Parathyroid adenoma (tissue), 2 donors: ENCODE results near the gene ARHGAP18.

Source experiments
- H2AFZ ChIP-seq: fragments of 300-600 bp; sonication (generic); one replicate; pipeline ENCODE4 v1.7.0; 2017; ENCODE audit warnings: antibody characterized with exemption, mild to moderate bottlenecking
- H3K27ac ChIP-seq: fragments of 300-600 bp; sonication (generic); one replicate; pipeline ENCODE4 v1.7.0; 2017
- H3K27me3 ChIP-seq: fragments of 300-600 bp; sonication (generic); one replicate; pipeline ENCODE4 v1.7.0; 2017; ENCODE audit warnings: low read length; ENCODE audit not compliant: control insufficient read depth, insufficient read depth
- H3K36me3 ChIP-seq: fragments of 300-600 bp; sonication (generic); one replicate; pipeline ENCODE4 v1.7.0; 2017; ENCODE audit warnings: low read length; ENCODE audit not compliant: control insufficient read depth, insufficient read depth
- H3K4me1 ChIP-seq: fragments of 300-600 bp; sonication (generic); one replicate; pipeline ENCODE4 v1.7.0; 2017; ENCODE audit warnings: control low read depth
- H3K4me2 ChIP-seq: fragments of 300-600 bp; sonication (generic); one replicate; pipeline ENCODE4 v1.7.0; 2017; ENCODE audit warnings: low read length
- H3K4me3 ChIP-seq: fragments of 300-600 bp; sonication (generic); one replicate; pipeline ENCODE4 v1.7.0; 2017; ENCODE audit warnings: low read depth, low read length
- H3K79me2 ChIP-seq: fragments of 300-600 bp; sonication (generic); one replicate; pipeline ENCODE4 v1.7.0; 2017; ENCODE audit warnings: control low read depth
- H3K9ac ChIP-seq: fragments of 300-600 bp; sonication (generic); one replicate; pipeline ENCODE4 v1.7.0; 2017; ENCODE audit warnings: mild to moderate bottlenecking
- H3K9me3 ChIP-seq: fragments of 300-600 bp; sonication (generic); one replicate; pipeline ENCODE4 v1.7.0; 2017; ENCODE audit warnings: low read length; ENCODE audit not compliant: control insufficient read depth
- CTCF ChIP-seq: fragments of 300-600 bp; sonication (generic); IDR thresholded peaks from one replicate; pipeline ENCODE4 v1.7.0; 2017; ENCODE audit warnings: antibody characterized with exemption, mild to moderate bottlenecking
- donor health status: primary hyperparathyroidism.

The ARHGAP18 gene

GRCh38 chr6:129672341-129672682 is 37.7 kb downstream of the ARHGAP18 start:
- Histone ChIP-seq H3K27ac (peak overlapping the region; percentile 15), H3K4me2 (no peak overlapping the region), H3K36me3 (no peaks in the 10 kb centered on the region), H3K9me3 (no peaks in the 10 kb centered on the region), H2AFZ (no peak overlapping the region), H3K79me2 (peaks cover 65% of the 10 kb centered on the region), H3K9ac (no peak overlapping the region), H3K27me3 (no peaks in the 10 kb centered on the region), H3K4me1 (peaks cover 44% of the 10 kb centered on the region), H3K4me3 (no peak overlapping the region)
- TF ChIP-seq CTCF, result no peak

- H3K27ac ChIP-seq, result peak overlapping the region; percentile 15
- no peak overlapping the region for H3K4me3 ChIP-seq
Observed at GRCh38 chr6:129671442-129672340, 38.3 kb downstream of the ARHGAP18 start.

GRCh38 chr6:129670634-129671033 is 39.3 kb downstream of the ARHGAP18 start:
- Histone ChIP-seq H3K4me1 (peaks cover 51% of the 10 kb centered on the region), H2AFZ (no peak overlapping the region), H3K27me3 (no peaks in the 10 kb centered on the region), H3K9me3 (no peaks in the 10 kb centered on the region), H3K9ac (no peak overlapping the region), H3K4me3 (no peak overlapping the region), H3K27ac (no peak overlapping the region), H3K79me2 (peaks cover 56% of the 10 kb centered on the region), H3K4me2 (no peak overlapping the region), H3K36me3 (no peaks in the 10 kb centered on the region)
- no peak for TF ChIP-seq CTCF

More at GRCh38 chr6:129671442-129672340, 38.3 kb downstream of the ARHGAP18 start:
- TF ChIP-seq CTCF, result no peak
- H3K4me1 ChIP-seq, result peaks cover 46% of the 10 kb centered on the region
- no peaks in the 10 kb centered on the region for H3K9me3 ChIP-seq
- peaks cover 60% of the 10 kb centered on the region for H3K79me2 ChIP-seq
- H2AFZ ChIP-seq, result peak overlapping the region; percentile 25
- H3K4me2 ChIP-seq, result no peak overlapping the region
- no peaks in the 10 kb centered on the region for H3K36me3 ChIP-seq
- no peak overlapping the region for H3K9ac ChIP-seq
- no peaks in the 10 kb centered on the region for H3K27me3 ChIP-seq

GRCh38 chr6:129667621-129668020 is 42.4 kb downstream of the ARHGAP18 start:
- no peaks in the 10 kb centered on the region for H3K9me3 ChIP-seq
- no peak for TF ChIP-seq CTCF
- H3K4me2 ChIP-seq, result peak overlapping the region; percentile 43
- H3K27me3 ChIP-seq, result no peaks in the 10 kb centered on the region
- H3K36me3 ChIP-seq, result no peaks in the 10 kb centered on the region
- peaks cover 55% of the 10 kb centered on the region for H3K4me1 ChIP-seq
- H3K79me2 ChIP-seq, result peaks cover 40% of the 10 kb centered on the region
- H3K27ac ChIP-seq, result peak overlapping the region; percentile 73
- no peak overlapping the region for H2AFZ ChIP-seq
- no peak overlapping the region for H3K9ac ChIP-seq
- H3K4me3 ChIP-seq, result no peak overlapping the region

- no peaks in the 10 kb centered on the region for H3K9me3 ChIP-seq
- peaks cover 40% of the 10 kb centered on the region for H3K79me2 ChIP-seq
- no peaks in the 10 kb centered on the region for H3K27me3 ChIP-seq
- peak overlapping the region; percentile 73 for H3K27ac ChIP-seq
- H2AFZ ChIP-seq, result no peak overlapping the region
- no peak for TF ChIP-seq CTCF
- no peak overlapping the region for H3K4me2 ChIP-seq
- H3K36me3 ChIP-seq, result no peaks in the 10 kb centered on the region
- H3K9ac ChIP-seq, result no peak overlapping the region
- no peak overlapping the region for H3K4me3 ChIP-seq
- H3K4me1 ChIP-seq, result peaks cover 57% of the 10 kb centered on the region
Observed at GRCh38 chr6:129667034-129667433, 42.9 kb downstream of the ARHGAP18 start.
